GM18502 (cell line): ENCODE data around the gene ZMYND8.

Source experiments
- ATAC-seq: cut with Tn5 transposase; IDR thresholded peaks from one replicate; pipeline ENCODE4 v1.9.1; 2021; ENCODE audit warnings: mild to moderate bottlenecking; ENCODE audit not compliant: unreplicated experiment, poor library complexity

ZMYND8 gene

GRCh38 chr20:47235853-47236638 lies 120.5 kb downstream of the ZMYND8 start:
- ATAC-seq: no peak

GRCh38 chr20:47235111-47235510 lies 121.4 kb downstream of the ZMYND8 start:
- ATAC-seq: no peak

GRCh38 chr20:47233333-47234188 lies 122.9 kb downstream of the ZMYND8 start:
- no peak for ATAC-seq

GRCh38 chr20:47232518-47232917 lies 124.0 kb downstream of the ZMYND8 start:
- ATAC-seq: no peak

- ATAC-seq: no peak
Measured at GRCh38 chr20:47231382-47232039, 125.0 kb downstream of the ZMYND8 start.

GRCh38 chr20:47230811-47231256 lies 125.7 kb downstream of the ZMYND8 start:
- ATAC-seq: no peak

GRCh38 chr20:47228654-47229053 lies 127.8 kb downstream of the ZMYND8 start:
- no peak for ATAC-seq

GRCh38 chr20:47227576-47227975 lies 128.9 kb downstream of the ZMYND8 start:
- ATAC-seq: no peak

GRCh38 chr20:47227119-47227518 lies 129.4 kb downstream of the ZMYND8 start:
- no peak for ATAC-seq

GRCh38 chr20:47225458-47225857 lies 131.0 kb downstream of the ZMYND8 start:
- no peak for ATAC-seq

GRCh38 chr20:47224857-47225256 lies 131.6 kb downstream of the ZMYND8 start:
- no peak for ATAC-seq

GRCh38 chr20:47224300-47224791 lies 132.2 kb downstream of the ZMYND8 start:
- no peak for ATAC-seq

- no peak for ATAC-seq
Measured at GRCh38 chr20:47223896-47224295, 132.6 kb downstream of the ZMYND8 start.

GRCh38 chr20:47222468-47223119 lies 133.9 kb downstream of the ZMYND8 start:
- ATAC-seq: no peak

- ATAC-seq: no peak
Measured at GRCh38 chr20:47221036-47221625, 135.4 kb downstream of the ZMYND8 start.

- no peak for ATAC-seq
Measured at GRCh38 chr20:47220161-47220582, 136.3 kb downstream of the ZMYND8 start.

GRCh38 chr20:47217482-47218446 lies 138.7 kb downstream of the ZMYND8 start:
- ATAC-seq: no peak

GRCh38 chr20:47216819-47217410 lies 139.6 kb downstream of the ZMYND8 start:
- ATAC-seq: no peak
